ENCODE data around the gene ADAM12.

GRCh38 chr10:126384269-126384873 is 3.9 kb downstream of the ADAM12 start:
- TF ChIP-seq ZNF747 (tag by site-specific recombination; IDR thresholded peaks at IDR 0.05) (no peak), PATZ1 (tag by site-specific recombination; IDR thresholded peaks at IDR 0.05) (no peak), REST (tag by site-specific recombination; IDR thresholded peaks at IDR 0.05) (no peak), MYNN (tag by site-specific recombination; IDR thresholded peaks at IDR 0.05; ENCODE audit: borderline replicate concordance) (no peak), ZFP3 (tag by site-specific recombination; IDR thresholded peaks at IDR 0.05; ENCODE audit: low read depth) (no peak), SP2 (tag by site-specific recombination; IDR thresholded peaks at IDR 0.05) (no peak), ZNF398 (tag by site-specific recombination; IDR thresholded peaks at IDR 0.05) (no peak), CTCF (tag by site-specific recombination; IDR thresholded peaks at IDR 0.05) (no peak), ZNF121 (tag by site-specific recombination; IDR thresholded peaks at IDR 0.05) (no peak)
